Esophagus squamous epithelium (tissue), 5 donors: ENCODE data around the gene TP53RK. TPM values are rescaled to one million over a fixed set of nuclear protein-coding genes. Genes with fewer than 3 reads are reported as not detected.

Experiments used
- DNase-seq: peaks from one replicate; lab custom pipeline; 2025; lab: John Stamatoyannopoulos, UW
- H3K27ac ChIP-seq, 4 donors: fragments of 200-600 bp; sonication (generic); one replicate each; pipeline ENCODE4 v1.5.1; 2016 to 2019; ENCODE audit warnings: mild to moderate bottlenecking in 1 of 4
- H3K27me3 ChIP-seq, 4 donors: fragments of 200-600 bp; sonication (generic); 1 replicate in 3 of 4; 2 replicates in 1 of 4; pipeline versions ENCODE4 v1.5.1 to v1.6.0; 2017 to 2021; ENCODE audit warnings: antibody characterized with exemption in 1 of 4
- H3K36me3 ChIP-seq, 3 donors: fragments of 200-600 bp; sonication (generic); one replicate each; pipeline ENCODE4 v1.5.1; 2016 to 2019
- H3K4me1 ChIP-seq, 3 donors: fragments of 200-600 bp; sonication (generic); one replicate each; pipeline ENCODE4 v1.5.1; 2017 to 2019
- H3K4me3 ChIP-seq, 4 donors: fragments of 200-600 bp; sonication (generic); 1 replicate in 3 of 4; 2 replicates in 1 of 4; pipeline ENCODE4 v1.5.1; 2016 to 2019; ENCODE audit warnings: mild to moderate bottlenecking in 2 of 4, moderate library complexity in 1 of 4
- H3K9me3 ChIP-seq, 3 donors: fragments of 200-600 bp; sonication (generic); one replicate each; pipeline ENCODE4 v1.5.1; 2016 to 2019
- POLR2A ChIP-seq, 4 donors: fragments of 450-650 bp; IDR thresholded peaks; one replicate each; pipeline ENCODE4 v1.6.1; 2017; ENCODE audit warnings: antibody characterized with exemption in 4 of 4, mild to moderate bottlenecking in 4 of 4, moderate library complexity in 3 of 4
- WGBS, 2 donors: methylation state at CpG; one replicate each; pipeline ENCODE4 v1.1.5; 2018; 5-methylcytosine and 5-hydroxymethylcytosine counted together
- intact Hi-C: fragments of 100-400 bp; cut with DNase I; formaldehyde crosslinking; loops from one replicate; pipeline ENCODE4 v1.15.0; 2022
- total RNA-seq, 4 donors: library from RNA; depleted of rRNA; stranded (reverse); fragments of >200 nt; gene quantifications; one replicate each; pipeline ENCODE4 v1.1.0, GENCODE V29; 2016
- TF ChIP-seq, protein P1 (sequence below), 6 experiments: fragments of 450-650 bp in 4 of 6; fragments of 200-600 bp in 2 of 6; sonication (generic) in 2 of 6; IDR thresholded peaks; one replicate each; pipeline ENCODE4 v1.5.1; 2016 to 2019; ENCODE audit warnings: antibody characterized with exemption in 6 of 6, mild to moderate bottlenecking in 4 of 6, moderate library complexity in 4 of 6
- donor health status: DM: yes; HTN: yes; CAD: no.

The TP53RK gene
- total RNA-seq, 4 donors from 2014 or later: 14.3 to 20.2 (median 17.1) TPM

DNA sequence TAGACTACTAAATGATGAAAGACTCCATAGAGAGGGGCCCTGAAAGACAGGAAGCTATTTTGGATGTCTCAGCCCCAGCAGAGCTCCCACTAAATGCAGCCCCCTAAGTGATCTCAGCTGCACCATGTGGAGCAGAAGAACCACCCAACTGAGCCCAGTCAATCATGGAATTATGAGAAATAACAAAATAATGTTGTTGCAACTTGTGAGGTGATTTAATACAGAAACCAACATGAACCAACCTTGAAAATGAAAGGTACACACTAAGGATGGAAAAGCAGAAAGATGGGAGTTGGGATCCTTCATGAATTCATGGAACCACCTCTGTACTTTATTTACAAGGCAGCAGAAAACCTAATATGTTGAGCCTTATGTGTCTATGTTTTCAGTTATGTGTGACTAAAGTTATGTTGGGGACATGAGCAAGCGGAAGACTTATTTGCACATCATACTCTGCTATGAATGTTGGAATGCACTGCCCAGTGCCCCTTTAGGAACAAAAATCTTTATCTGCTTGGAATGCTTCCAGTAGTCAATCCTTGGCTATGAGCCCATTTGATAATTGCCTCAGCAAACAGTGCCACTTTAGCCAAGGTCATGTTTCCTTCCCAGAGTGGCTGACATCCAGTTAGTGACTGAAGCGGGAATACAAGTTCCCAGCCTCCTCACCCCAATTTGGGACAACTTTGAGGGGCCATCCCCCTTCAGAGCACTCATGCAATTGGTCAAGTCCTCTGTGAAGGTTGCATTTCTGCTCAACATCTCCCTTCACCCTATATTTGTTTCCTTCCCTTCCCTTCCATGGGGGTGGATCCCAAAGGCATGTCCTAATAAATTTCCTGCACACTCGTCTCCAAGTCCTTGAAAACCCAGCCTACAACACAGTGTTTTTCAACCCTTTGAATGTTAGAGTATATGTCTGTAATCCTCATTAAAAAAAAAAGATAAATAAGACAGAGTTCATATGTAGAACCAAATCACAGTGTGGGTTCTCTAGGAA lies 18.4 kb downstream of the TP53RK start:
- Histone ChIP-seq H3K4me3 (no peak overlapping the region), H3K4me1 (no peaks in the 10 kb centered on the region), H3K36me3 (no peaks in the 10 kb centered on the region), H3K27me3 (no peaks in the 10 kb centered on the region), H3K27ac (no peak overlapping the region), H3K9me3 (peaks cover 0 to 10% (median 0%) of the 10 kb centered on the region in 3 donors)
- no peak for DNase-seq
- TF ChIP-seq, protein P1, sequence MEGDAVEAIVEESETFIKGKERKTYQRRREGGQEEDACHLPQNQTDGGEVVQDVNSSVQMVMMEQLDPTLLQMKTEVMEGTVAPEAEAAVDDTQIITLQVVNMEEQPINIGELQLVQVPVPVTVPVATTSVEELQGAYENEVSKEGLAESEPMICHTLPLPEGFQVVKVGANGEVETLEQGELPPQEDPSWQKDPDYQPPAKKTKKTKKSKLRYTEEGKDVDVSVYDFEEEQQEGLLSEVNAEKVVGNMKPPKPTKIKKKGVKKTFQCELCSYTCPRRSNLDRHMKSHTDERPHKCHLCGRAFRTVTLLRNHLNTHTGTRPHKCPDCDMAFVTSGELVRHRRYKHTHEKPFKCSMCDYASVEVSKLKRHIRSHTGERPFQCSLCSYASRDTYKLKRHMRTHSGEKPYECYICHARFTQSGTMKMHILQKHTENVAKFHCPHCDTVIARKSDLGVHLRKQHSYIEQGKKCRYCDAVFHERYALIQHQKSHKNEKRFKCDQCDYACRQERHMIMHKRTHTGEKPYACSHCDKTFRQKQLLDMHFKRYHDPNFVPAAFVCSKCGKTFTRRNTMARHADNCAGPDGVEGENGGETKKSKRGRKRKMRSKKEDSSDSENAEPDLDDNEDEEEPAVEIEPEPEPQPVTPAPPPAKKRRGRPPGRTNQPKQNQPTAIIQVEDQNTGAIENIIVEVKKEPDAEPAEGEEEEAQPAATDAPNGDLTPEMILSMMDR (IDR thresholded peaks at IDR 0.05): no peak
- no peak for TF ChIP-seq POLR2A (IDR thresholded peaks at IDR 0.05)
- intact Hi-C loops: no loop called here
- whole genome bisulfite sequencing, 2 donors: 83 to 88% methylated on average over 3 of the region's 3 CpGs

DNA sequence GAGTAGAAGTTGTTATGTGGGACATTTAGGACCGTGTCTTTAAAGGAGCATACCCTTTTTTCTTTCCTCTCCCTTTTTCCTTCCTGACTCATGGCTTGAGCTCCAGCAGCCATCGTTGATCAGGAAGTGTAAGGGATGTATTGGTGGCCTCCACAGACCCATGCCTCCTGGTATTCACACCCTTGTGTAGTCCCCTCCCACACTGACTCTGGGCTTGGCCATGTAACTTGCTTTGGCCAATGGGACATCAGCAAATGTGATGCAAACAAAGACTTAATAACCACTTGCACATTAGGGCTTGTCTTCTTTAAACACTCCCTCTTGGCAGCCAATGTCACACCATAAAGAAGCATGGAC lies 19.0 kb downstream of the TP53RK start:
- no peaks in the 10 kb centered on the region for H3K36me3 ChIP-seq
- no peak for TF ChIP-seq POLR2A (IDR thresholded peaks at IDR 0.05)
- TF ChIP-seq, protein P1 (IDR thresholded peaks at IDR 0.05): no peak

DNA sequence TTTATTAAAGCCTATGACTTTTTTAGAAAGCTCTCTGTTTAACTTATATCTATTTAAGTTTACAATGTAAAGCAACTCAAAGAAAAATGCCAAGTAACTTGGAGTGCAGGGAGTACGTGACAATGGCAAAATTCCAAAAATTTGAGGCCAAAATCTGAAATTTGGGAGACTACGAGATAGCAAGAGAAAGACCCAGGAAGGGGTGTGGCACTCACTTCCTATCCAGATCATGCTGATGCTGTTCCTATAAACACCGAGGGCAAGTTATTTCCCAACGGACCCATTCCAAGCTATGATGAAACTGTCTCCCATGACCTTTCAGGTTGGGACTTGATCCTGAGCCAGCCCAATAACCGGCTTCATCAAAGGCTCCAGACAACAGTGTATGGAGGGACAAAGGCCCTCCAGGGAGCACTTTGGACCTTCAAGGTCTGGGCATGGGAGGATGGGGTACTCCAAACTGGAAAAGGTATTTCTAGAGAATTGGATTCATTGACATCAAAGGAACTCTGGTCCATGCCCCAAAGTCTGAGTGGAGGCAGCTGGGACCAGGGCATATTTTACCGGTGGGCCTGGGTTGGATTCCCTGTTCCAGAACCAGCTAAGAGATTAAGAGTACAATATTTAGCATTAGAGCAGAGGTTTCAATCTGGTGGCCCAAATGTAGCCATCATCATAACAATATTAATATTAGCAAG lies 22.3 kb downstream of the TP53RK start:
- intact Hi-C loops: no loop called here
- Histone ChIP-seq H3K36me3 (no peaks in the 10 kb centered on the region), H3K27ac (no peak overlapping the region), H3K9me3 (peaks cover 0 to 10% (median 0%) of the 10 kb centered on the region in 3 donors), H3K4me1 (no peaks in the 10 kb centered on the region), H3K27me3 (no peaks in the 10 kb centered on the region), H3K4me3 (no peak overlapping the region)
- DNase-seq: no peak
- 73 to 76% methylated on average over 5 of the region's 6 CpGs for WGBS, 2 donors
- TF ChIP-seq, protein P1 (IDR thresholded peaks at IDR 0.05): no peak
- no peak for TF ChIP-seq POLR2A (IDR thresholded peaks at IDR 0.05)

More for the DNA sequence above, 19.0 kb downstream of the TP53RK start:
- WGBS, 2 donors: 42 to 77% methylated on average over 2 of the region's 2 CpGs
- Histone ChIP-seq H3K27ac (no peak overlapping the region), H3K4me3 (no peak overlapping the region), H3K9me3 (peaks cover 0 to 10% (median 0%) of the 10 kb centered on the region in 3 donors), H3K4me1 (no peaks in the 10 kb centered on the region), H3K27me3 (no peaks in the 10 kb centered on the region)
- no peak for DNase-seq
- intact Hi-C loops: no loop called here

DNA sequence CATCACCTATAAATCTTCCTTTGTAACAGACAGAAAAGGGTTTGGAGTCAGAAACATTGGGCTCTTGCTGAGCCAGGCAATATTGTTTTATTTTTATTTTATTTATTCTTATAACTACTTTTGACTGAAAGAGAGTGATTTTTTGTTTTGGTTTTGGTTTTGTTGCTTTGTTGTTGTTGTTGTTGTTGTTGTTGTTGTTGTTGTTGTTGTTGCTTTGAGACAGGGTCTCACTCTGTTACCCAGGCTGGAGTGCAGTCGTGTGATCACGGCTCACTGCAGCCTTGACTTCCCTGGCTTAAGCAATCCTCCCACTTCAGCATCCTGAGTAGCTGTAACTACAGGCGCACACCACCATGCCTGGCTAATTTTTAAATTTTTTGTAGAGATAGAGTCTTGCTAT lies 22.9 kb downstream of the TP53RK start:
- Histone ChIP-seq H3K9me3 (peaks cover 0 to 6% (median 0%) of the 10 kb centered on the region in 3 donors), H3K36me3 (no peaks in the 10 kb centered on the region), H3K4me1 (no peaks in the 10 kb centered on the region), H3K4me3 (no peak overlapping the region), H3K27ac (no peak overlapping the region), H3K27me3 (no peaks in the 10 kb centered on the region)
- TF ChIP-seq, protein P1 (IDR thresholded peaks at IDR 0.05): no peak
- TF ChIP-seq POLR2A (IDR thresholded peaks at IDR 0.05): no peak
- DNase-seq: no peak
- 78 to 82% methylated on average over 3 of the region's 3 CpGs for WGBS, 2 donors
- intact Hi-C loops: no loop called here

DNA sequence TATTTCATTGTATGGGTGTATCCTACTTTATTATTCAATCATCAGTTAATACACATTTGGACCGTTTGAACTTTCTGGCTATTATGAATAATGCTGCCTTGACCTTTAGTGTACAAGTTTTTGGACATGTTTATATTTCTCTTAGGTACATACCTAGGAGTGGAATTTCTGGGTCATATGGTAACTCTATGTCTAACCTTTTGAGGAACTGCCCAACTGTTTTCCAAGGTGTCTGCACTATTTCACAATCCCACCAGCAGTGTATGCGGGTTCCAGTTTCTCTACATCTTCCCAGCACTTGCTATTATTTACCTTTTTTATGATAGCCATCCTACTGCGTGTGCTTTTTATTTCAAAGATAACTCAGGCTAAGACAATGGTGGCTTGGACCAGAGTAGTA lies 23.6 kb downstream of the TP53RK start:
- no peaks in the 10 kb centered on the region for H3K9me3 ChIP-seq
- H3K27ac ChIP-seq: no peak overlapping the region
- no peaks in the 10 kb centered on the region for H3K36me3 ChIP-seq
- 72 to 74% methylated on average over 3 of the region's 3 CpGs for WGBS, 2 donors
- intact Hi-C loops: no loop called here
- no peak for DNase-seq
- no peaks in the 10 kb centered on the region for H3K27me3 ChIP-seq
- H3K4me3 ChIP-seq: no peak overlapping the region
- no peak for TF ChIP-seq POLR2A (IDR thresholded peaks at IDR 0.05)
- TF ChIP-seq, protein P1 (IDR thresholded peaks at IDR 0.05): no peak
- no peaks in the 10 kb centered on the region for H3K4me1 ChIP-seq
